Loucy (cell line): Measurements from ENCODE around the gene IDH2.

Experiments used
- CTCF ChIP-seq: fragments of 200-600 bp; sonication (generic); conservative IDR thresholded peaks from 2 replicates; pipeline ENCODE4 v1.5.1; 2014; ENCODE audit warnings: mild to moderate bottlenecking, antibody characterized with exemption, low read length
- EZH2phosphoT487 ChIP-seq: fragments of 200-600 bp; IDR thresholded peaks from 2 replicates; pipeline ENCODE4 v1.6.1; 2018; ENCODE audit warnings: antibody characterized with exemption, mild to moderate bottlenecking, moderate library complexity, borderline replicate concordance

GRCh38 chr15:90056529-90056928 lies 45.7 kb downstream of the IDH2 start:
- TF ChIP-seq CTCF: no peak
- TF ChIP-seq EZH2phosphoT487: no peak
